ENCODE measurements around the gene MCU.

MCU gene

GRCh38 chr10:72802332-72802731 is 110.4 kb downstream of the MCU start:
- DNase-seq (ENCODE audit: low read depth in 2 of 2) = no peak

- no peak for DNase-seq (ENCODE audit: low read depth in 2 of 2)
These were observed 111.0 kb downstream of the MCU start for GRCh38 chr10:72802763-72803505.

GRCh38 chr10:72808001-72808400 is 116.1 kb downstream of the MCU start:
- DNase-seq (ENCODE audit: low read depth in 2 of 2) = no peak

GRCh38 chr10:72809006-72809405 is 117.1 kb downstream of the MCU start:
- DNase-seq (ENCODE audit: low read depth in 2 of 2) = no peak

GRCh38 chr10:72810976-72811375 is 119.0 kb downstream of the MCU start:
- DNase-seq (ENCODE audit: low read depth in 2 of 2) = no peak

- DNase-seq (ENCODE audit: low read depth in 2 of 2) = no peak
These were observed 120.4 kb downstream of the MCU start for GRCh38 chr10:72812415-72812752.

- no peak for DNase-seq (ENCODE audit: low read depth in 2 of 2)
These were observed 120.9 kb downstream of the MCU start for GRCh38 chr10:72812753-72813430.

- no peak for DNase-seq (ENCODE audit: low read depth in 2 of 2)
These were observed 122.3 kb downstream of the MCU start for GRCh38 chr10:72814099-72814790.

- no peak for DNase-seq (ENCODE audit: low read depth in 2 of 2)
These were observed 124.6 kb downstream of the MCU start for GRCh38 chr10:72816565-72816964.

GRCh38 chr10:72818076-72818475 is 126.1 kb downstream of the MCU start:
- no peak for DNase-seq (ENCODE audit: low read depth in 2 of 2)

- no peak for DNase-seq (ENCODE audit: low read depth in 2 of 2)
These were observed 127.1 kb downstream of the MCU start for GRCh38 chr10:72819053-72819452.

- no peak for DNase-seq (ENCODE audit: low read depth in 2 of 2)
These were observed 129.7 kb downstream of the MCU start for GRCh38 chr10:72821606-72822005.

- DNase-seq (ENCODE audit: low read depth in 2 of 2) = no peak
These were observed 130.5 kb downstream of the MCU start for GRCh38 chr10:72822342-72822986.

- no peak for DNase-seq (ENCODE audit: low read depth in 2 of 2)
These were observed 133.2 kb downstream of the MCU start for GRCh38 chr10:72825163-72825562.

GRCh38 chr10:72826346-72826745 is 134.4 kb downstream of the MCU start:
- no peak for DNase-seq (ENCODE audit: low read depth in 2 of 2)

GRCh38 chr10:72828294-72828693 is 136.4 kb downstream of the MCU start:
- no peak for DNase-seq (ENCODE audit: low read depth in 2 of 2)

GRCh38 chr10:72830625-72831024 is 138.7 kb downstream of the MCU start:
- no peak for DNase-seq (ENCODE audit: low read depth in 2 of 2)

- DNase-seq (ENCODE audit: low read depth in 2 of 2) = no peak
These were observed 139.9 kb downstream of the MCU start for GRCh38 chr10:72831696-72832409.

GRCh38 chr10:72832701-72833100 is 140.8 kb downstream of the MCU start:
- no peak for DNase-seq (ENCODE audit: low read depth in 2 of 2)

- peak in 1 of 2 donors; percentile 5 for DNase-seq (ENCODE audit: low read depth in 2 of 2)
These were observed 142.4 kb downstream of the MCU start for GRCh38 chr10:72834183-72834825.

GRCh38 chr10:72840319-72840718 is 148.4 kb downstream of the MCU start:
- DNase-seq (ENCODE audit: low read depth in 2 of 2) = no peak
